ENCODE data around the gene HNRNPU.

DNA sequence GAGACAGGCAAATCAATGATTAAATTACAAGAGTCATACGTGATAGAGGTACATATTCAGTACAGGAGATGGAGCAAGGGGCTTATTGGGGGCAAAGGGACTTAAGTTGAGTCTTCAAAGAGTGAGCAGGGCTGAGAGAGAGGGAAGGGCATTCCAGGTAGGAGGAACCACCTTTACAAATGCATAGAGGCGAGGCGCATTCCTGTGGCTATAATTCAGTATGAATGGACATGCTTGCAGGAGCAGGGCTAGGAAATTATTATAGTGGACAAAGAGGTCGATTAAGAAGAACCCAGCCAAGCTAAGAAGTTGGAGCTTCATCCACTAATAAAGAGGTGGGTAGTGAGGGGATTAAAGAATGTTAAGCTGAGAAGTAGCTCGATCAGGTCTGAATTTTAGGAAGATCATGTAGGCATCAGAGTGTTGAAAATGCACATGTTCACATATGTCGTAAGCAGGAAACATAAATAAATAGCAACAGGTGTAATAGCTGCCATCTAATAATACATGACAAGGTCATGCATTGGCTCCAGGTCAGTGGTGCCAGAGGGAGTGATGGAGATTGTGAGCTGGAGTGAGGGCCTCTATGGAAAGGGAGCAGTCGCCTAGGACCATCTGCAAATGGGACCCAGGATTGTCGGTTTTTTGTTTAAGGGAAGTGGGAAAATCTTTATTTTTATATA lies 12.0 kb upstream of the HNRNPU start:
- TF ChIP-seq ZNF232 (CRISPR knock-in tag; IDR thresholded peaks at IDR 0.05; ENCODE audit: borderline replicate concordance) (no peak), ZNF615 (CRISPR knock-in tag; IDR thresholded peaks at IDR 0.05; ENCODE audit: borderline replicate concordance) (no peak), RFX5 (IDR thresholded peaks at IDR 0.05; ENCODE audit: low read depth, low read length) (no peak), ZKSCAN8 (CRISPR knock-in tag; IDR thresholded peaks at IDR 0.05; ENCODE audit: borderline replicate concordance) (no peak), ATF1 (CRISPR knock-in tag; IDR thresholded peaks at IDR 0.05) (no peak), SMYD3 (CRISPR knock-in tag; IDR thresholded peaks at IDR 0.05) (no peak), ZFX (CRISPR knock-in tag; IDR thresholded peaks at IDR 0.05; ENCODE audit: low read depth) (no peak), ZNF720 (CRISPR knock-in tag; IDR thresholded peaks at IDR 0.05) (no peak), KLF9 (CRISPR knock-in tag; IDR thresholded peaks at IDR 0.05; ENCODE audit: low read depth) (no peak), ZNF331 (CRISPR knock-in tag; IDR thresholded peaks at IDR 0.05) (no peak)
- TF ChIP-seq, protein P1, sequence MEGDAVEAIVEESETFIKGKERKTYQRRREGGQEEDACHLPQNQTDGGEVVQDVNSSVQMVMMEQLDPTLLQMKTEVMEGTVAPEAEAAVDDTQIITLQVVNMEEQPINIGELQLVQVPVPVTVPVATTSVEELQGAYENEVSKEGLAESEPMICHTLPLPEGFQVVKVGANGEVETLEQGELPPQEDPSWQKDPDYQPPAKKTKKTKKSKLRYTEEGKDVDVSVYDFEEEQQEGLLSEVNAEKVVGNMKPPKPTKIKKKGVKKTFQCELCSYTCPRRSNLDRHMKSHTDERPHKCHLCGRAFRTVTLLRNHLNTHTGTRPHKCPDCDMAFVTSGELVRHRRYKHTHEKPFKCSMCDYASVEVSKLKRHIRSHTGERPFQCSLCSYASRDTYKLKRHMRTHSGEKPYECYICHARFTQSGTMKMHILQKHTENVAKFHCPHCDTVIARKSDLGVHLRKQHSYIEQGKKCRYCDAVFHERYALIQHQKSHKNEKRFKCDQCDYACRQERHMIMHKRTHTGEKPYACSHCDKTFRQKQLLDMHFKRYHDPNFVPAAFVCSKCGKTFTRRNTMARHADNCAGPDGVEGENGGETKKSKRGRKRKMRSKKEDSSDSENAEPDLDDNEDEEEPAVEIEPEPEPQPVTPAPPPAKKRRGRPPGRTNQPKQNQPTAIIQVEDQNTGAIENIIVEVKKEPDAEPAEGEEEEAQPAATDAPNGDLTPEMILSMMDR (CRISPR knock-in tag; IDR thresholded peaks at IDR 0.05): no peak
- TF ChIP-seq, protein P2, sequence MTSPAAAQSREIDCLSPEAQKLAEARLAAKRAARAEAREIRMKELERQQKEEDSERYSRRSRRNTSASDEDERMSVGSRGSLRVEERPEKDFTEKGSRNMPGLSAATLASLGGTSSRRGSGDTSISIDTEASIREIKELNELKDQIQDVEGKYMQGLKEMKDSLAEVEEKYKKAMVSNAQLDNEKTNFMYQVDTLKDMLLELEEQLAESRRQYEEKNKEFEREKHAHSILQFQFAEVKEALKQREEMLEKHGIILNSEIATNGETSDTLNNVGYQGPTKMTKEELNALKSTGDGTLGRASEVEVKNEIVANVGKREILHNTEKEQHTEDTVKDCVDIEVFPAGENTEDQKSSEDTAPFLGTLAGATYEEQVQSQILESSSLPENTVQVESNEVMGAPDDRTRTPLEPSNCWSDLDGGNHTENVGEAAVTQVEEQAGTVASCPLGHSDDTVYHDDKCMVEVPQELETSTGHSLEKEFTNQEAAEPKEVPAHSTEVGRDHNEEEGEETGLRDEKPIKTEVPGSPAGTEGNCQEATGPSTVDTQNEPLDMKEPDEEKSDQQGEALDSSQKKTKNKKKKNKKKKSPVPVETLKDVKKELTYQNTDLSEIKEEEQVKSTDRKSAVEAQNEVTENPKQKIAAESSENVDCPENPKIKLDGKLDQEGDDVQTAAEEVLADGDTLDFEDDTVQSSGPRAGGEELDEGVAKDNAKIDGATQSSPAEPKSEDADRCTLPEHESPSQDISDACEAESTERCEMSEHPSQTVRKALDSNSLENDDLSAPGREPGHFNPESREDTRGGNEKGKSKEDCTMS (CRISPR knock-in tag; conservative IDR thresholded peaks at IDR 0.05): no peak
- TF ChIP-seq, protein P3, sequence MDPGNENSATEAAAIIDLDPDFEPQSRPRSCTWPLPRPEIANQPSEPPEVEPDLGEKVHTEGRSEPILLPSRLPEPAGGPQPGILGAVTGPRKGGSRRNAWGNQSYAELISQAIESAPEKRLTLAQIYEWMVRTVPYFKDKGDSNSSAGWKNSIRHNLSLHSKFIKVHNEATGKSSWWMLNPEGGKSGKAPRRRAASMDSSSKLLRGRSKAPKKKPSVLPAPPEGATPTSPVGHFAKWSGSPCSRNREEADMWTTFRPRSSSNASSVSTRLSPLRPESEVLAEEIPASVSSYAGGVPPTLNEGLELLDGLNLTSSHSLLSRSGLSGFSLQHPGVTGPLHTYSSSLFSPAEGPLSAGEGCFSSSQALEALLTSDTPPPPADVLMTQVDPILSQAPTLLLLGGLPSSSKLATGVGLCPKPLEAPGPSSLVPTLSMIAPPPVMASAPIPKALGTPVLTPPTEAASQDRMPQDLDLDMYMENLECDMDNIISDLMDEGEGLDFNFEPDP (CRISPR knock-in tag; conservative IDR thresholded peaks at IDR 0.05): no peak

Measured in HepG2 (cell line).